ENCODE measurements around the gene DMP1.
A peak's percentile ranks its signal among the peaks of the same experiment; 100 is the strongest.

Gene DMP1

GRCh38 chr4:87649980-87650379 is at the start of gene DMP1:
Gene DMP1, plus strand, starts transcription at chr4:87650280. Its CDS starts 6,213 bp downstream, at chr4:87656493.
- no peak for DNase-seq

GRCh38 chr4:87601361-87601760 is 48.7 kb upstream of the DMP1 start:
- DNase-seq: no peak

GRCh38 chr4:87608229-87608628 is 41.9 kb upstream of the DMP1 start, which contains the start of gene DSPP:
Gene DSPP, plus strand, starts transcription at chr4:87608529. Its CDS starts 2,380 bp downstream, at chr4:87610909.
- no peak for DNase-seq

GRCh38 chr4:87614292-87614890 is 35.7 kb upstream of the DMP1 start:
- no peak for DNase-seq

GRCh38 chr4:87616268-87616667 is 33.8 kb upstream of the DMP1 start:
- no peak for DNase-seq

GRCh38 chr4:87620086-87620485 is 30.0 kb upstream of the DMP1 start:
- no peak for DNase-seq

DNA sequence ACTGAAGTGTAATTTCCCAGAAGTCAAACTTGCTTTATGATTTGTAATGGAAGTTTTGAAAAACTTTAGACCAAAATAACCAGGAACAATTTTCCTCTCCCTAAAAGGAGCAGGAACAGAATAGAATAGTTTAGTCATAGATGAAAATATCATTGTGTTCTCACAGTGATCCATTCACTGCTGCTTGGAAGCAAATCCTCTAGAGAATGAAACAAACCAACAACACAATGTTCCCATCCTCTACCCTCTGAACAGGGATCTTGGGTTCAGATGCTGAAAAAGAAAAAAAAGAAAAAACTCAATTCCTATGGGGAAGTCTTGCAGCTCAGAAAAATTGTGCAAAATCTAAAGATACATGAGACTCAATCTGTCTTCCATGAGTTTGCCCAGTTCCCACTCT is 29.6 kb upstream of the DMP1 start:
- DNase-seq: no peak

- DNase-seq: no peak
Observed at GRCh38 chr4:87622303-87622702, 27.8 kb upstream of the DMP1 start.

DNA sequence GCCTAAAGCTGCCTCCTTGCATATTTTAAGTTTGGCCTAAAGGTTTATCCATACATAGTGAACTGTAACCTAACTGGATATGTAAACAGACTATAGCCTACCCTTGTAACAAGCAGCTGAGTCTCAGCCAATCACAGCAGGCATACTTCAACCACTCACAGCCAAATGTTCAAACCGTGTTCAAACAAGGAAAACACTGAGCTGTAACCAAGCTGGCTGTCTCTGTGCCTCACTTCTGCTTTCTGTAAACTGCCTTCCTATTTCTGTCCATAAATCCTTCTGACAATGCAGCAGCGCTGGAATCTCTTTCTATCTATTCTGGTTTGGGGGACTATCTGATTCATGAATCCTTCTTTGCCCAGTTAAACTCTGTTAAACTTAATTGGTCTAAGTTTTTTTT is 25.4 kb upstream of the DMP1 start:
- no peak for DNase-seq

DNA sequence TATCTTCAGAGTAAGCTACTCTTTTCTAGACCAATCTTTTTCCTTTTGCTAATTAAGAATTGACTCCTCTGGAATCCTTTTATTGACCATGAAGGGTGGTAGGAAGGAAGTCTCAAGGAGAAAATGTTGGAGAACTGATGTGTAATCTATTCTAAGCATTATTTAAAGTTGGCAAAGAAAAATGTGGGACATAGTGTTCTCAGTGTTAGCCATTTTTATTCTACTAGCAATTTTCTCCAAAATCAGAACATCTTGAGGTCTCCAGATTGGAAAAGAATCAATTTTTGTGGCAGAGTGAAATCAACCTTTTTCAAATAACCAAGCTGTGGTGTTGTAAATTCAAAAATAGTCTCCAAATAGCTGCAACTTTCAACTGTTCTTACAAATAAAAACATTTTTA is 18.4 kb upstream of the DMP1 start:
- DNase-seq: no peak

GRCh38 chr4:87632469-87632868 is 17.6 kb upstream of the DMP1 start:
- no peak for DNase-seq

- no peak for DNase-seq
Observed at GRCh38 chr4:87633243-87633642, 16.8 kb upstream of the DMP1 start.

DNA sequence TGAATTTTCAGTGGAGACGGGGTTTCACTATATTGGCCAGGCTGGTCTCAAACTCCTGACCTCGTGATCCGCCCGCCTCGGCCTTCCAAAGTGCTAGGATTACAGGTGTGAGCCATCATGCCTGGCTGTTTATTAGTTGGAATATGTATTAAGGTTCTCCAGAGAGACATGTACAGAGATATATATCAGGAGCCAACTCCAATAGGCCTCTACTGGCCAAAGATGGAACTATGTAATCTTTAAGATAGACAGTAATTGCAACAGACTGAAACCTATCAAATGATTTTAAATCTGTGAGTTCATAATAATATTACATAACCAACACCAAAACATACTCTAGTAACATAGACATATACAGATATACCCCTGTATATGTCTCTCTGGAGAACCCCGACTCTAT is 5.8 kb upstream of the DMP1 start:
- DNase-seq: no peak

- DNase-seq: no peak
Observed at GRCh38 chr4:87650938-87651337, 858 bp downstream of the DMP1 start.

DNA sequence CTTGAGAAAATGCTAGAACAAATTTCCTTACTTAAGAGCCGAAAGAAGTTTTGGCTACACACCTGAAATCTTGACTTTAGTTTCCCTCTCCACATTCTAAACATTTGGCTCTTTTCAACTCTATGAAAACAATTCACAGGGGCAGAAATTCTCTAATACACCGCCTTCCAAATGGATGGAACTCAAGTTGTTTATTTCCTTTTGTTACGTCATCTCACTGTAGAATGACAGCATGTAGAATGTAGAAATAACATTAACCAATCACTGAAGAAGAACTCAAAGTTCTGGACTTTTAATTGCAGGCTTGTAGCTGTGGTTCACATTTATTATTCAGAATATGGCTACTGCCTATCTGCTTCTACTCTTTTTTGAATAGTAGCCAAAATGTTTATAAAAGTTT is 1.9 kb downstream of the DMP1 start:
- DNase-seq: no peak

DNA sequence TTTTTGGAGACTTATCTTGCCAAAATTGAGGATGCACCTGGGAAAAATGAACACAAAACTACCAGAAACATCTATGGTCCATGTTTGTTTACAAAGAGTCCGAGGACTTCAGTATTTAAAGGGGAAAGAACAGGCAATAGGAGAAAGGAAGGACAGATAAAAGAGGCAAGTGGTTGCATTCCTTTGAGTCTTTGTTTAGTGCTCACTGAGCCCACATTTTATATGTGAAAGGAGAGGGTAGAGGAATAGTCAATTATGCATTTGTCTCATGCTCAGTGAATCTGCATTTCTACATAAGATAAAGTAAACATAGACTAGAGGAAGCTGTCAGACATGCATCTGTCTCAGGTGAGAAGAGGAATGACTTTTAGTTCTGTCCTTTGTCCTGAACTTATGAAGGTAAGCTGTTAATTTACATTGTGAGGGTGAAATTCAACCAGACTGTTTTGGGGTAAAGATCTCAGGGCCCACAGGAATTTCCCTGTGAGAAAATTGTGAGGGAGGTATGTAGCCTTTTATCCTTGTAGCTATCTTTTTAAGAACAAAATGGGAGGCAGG is 4.5 kb downstream of the DMP1 start:
- DNase-seq: no peak

GRCh38 chr4:87657525-87657924 is 7.4 kb downstream of the DMP1 start:
- no peak for DNase-seq

- no peak for DNase-seq
Observed at GRCh38 chr4:87659247-87659931, 9.3 kb downstream of the DMP1 start.

DNA sequence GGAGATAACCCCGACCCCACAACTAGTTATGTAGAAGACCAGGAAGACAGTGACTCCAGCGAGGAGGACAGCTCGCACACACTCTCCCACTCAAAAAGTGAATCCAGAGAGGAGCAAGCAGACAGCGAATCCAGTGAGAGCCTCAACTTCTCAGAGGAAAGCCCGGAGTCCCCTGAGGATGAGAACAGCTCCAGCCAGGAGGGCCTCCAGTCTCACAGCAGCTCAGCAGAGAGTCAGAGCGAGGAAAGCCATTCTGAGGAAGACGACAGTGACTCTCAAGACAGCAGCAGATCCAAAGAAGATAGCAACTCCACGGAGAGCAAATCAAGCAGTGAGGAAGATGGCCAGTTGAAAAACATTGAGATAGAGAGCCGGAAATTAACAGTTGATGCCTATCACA is 12.8 kb downstream of the DMP1 start:
- no peak for DNase-seq

DNA sequence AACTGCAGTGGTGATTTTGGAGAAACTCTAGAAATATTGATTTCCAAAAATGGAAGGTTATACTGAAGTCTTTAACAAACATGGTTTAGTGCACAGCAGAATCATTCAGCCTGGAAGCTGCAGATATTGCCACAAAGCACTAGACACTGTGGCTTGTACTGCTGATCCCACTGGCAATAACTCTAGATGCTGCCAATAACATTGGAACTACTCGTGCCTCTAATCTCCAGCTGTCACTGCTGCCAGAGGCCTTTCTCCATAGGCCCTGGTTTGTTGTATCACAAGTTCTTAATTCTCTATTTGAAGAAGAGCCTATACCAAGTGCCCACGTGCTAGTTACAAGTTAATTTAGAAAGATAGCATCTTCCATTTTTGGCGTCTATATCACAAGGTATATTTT is 19.3 kb downstream of the DMP1 start:
- no peak for DNase-seq

- no peak for DNase-seq
Observed at GRCh38 chr4:87677731-87678130, 27.7 kb downstream of the DMP1 start.

- peak in 1 of 2 donors; percentile 13 for DNase-seq
Observed at GRCh38 chr4:87679449-87680169, 29.5 kb downstream of the DMP1 start.

DNA sequence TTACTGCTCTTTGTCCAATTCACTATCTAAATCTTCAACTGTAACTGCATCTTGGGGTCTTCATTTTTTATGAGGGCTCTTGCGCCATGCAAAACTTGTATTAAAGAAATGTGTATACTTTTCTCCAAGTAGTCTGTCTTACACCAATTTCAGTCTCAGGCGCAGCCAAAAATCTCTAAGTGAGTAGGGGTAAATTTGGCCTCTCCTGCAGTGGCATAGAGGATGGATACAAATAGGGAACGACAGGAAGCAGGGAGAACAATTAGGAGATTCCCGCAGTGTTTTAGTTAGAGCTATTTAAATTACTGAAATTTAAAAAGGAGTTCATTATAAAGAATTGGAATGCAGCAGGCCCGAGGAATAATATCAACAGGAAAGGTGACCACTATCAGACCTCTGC is 30.2 kb downstream of the DMP1 start:
- no peak for DNase-seq

- DNase-seq: no peak
Observed at GRCh38 chr4:87688316-87688715, 38.2 kb downstream of the DMP1 start.

Measured in bone marrow (tissue), 2 donors.